IPS DF 6.9 (cell line): ENCODE data around the gene CHML.
A peak's percentile ranks its signal among the peaks of the same experiment; 100 is the strongest.

Experiments
- DNase-seq: peaks from one replicate; pipeline ENCODE4 v3.0.0-alpha.2; 2013; ENCODE audit warnings: low read depth, low spot score
- H3K27ac ChIP-seq: one replicate; pipeline ENCODE4 v1.5.1; 2013; ENCODE audit warnings: low read length, control low read depth
- H3K27me3 ChIP-seq: 2 replicates; pipeline ENCODE4 v1.6.1; 2013; ENCODE audit warnings: mild to moderate bottlenecking, low read length; ENCODE audit not compliant: control insufficient read depth, insufficient read depth
- H3K36me3 ChIP-seq: 2 replicates; pipeline ENCODE4 v1.6.1; 2013; ENCODE audit warnings: low read length; ENCODE audit not compliant: control insufficient read depth, insufficient read depth
- H3K4me1 ChIP-seq: 2 replicates; pipeline ENCODE4 v1.6.1; 2013; ENCODE audit warnings: low read length; ENCODE audit not compliant: control insufficient read depth, insufficient read depth
- H3K4me3 ChIP-seq: 2 replicates; pipeline ENCODE4 v1.5.1; 2013; ENCODE audit warnings: mild to moderate bottlenecking, low read length
- H3K9me3 ChIP-seq: 2 replicates; pipeline ENCODE4 v1.6.1; 2013; ENCODE audit warnings: low read length, inconsistent platforms; ENCODE audit not compliant: control insufficient read depth, insufficient read depth
- WGBS: extraction: QIAGEN DNeasy Blood & Tissue Kit; methylation state at CpG from one replicate; pipeline ENCODE4 v1.1.7; 2013; ENCODE audit warnings: mixed read lengths, missing lambda C conversion rate; ENCODE audit not compliant: insufficient read length, insufficient coverage; 5-methylcytosine and 5-hydroxymethylcytosine counted together

The CHML gene

DNA sequence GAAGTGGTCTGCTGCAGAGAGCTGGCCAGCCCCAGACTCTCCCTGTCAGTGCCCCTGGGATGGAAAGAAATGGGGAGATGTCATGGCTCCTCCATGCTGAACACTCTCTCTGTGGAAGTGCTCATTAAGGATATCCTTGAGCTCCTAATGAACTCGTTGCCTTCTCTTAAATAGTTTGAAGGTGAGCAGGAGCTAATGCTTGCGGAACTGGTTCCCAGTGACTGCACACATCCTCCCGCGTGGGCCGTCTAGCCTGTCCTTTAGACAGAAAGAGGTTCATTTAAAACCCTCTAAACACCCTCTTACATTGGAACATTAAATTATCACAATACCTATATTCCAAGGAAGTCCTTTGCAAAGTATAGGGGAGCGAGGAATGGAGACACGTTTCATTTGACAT, 6.0 kb upstream of the CHML start:
- WGBS, result no CpG with 5 or more reads among the region's 7 CpGs
- Histone ChIP-seq H3K36me3 (no peaks in the 10 kb centered on the region), H3K9me3 (no peaks in the 10 kb centered on the region; the same call in 1 of the 2 replicates), H3K4me3 (no peak overlapping the region), H3K4me1 (no peaks in the 10 kb centered on the region), H3K27me3 (no peaks in the 10 kb centered on the region), H3K27ac (no peak overlapping the region)
- no peak for DNase-seq

- Histone ChIP-seq H3K4me1 (no peaks in the 10 kb centered on the region; the same call in 1 of the 2 replicates), H3K9me3 (no peaks in the 10 kb centered on the region; the same call in 1 of the 2 replicates), H3K4me3 (no peak overlapping the region), H3K27ac (no peak overlapping the region), H3K27me3 (no peaks in the 10 kb centered on the region), H3K36me3 (no peaks in the 10 kb centered on the region)
- no peak for DNase-seq
- no CpG with 5 or more reads among the region's 4 CpGs for WGBS
Measured at GRCh38 chr1:241645199-241645598, 5.0 kb upstream of the CHML start.

DNA sequence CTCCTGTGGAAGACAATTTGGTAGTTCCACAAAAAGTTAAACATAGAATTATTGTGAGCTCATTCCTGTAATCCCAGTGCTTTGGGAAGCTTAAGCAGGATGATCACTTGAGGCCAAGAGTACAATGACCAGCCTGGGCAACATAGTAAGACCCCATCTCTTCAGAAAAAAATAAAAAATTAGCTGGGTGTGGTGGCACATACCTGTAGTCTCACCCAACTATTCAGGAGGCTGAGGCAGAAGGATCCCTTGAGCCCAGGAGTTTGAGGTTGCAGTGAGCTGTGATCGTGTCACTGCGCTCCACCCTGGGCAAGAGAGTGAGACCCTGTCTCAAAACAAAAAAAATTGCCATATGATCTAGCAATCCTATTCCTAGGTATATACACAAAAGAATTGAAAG, 4.1 kb upstream of the CHML start:
- H3K9me3 ChIP-seq, result no peaks in the 10 kb centered on the region; the same call in 1 of the 2 replicates
- DNase-seq, result no peak
- H3K36me3 ChIP-seq, result no peaks in the 10 kb centered on the region
- WGBS, result no CpG with 5 or more reads among the region's 2 CpGs
- no peak overlapping the region for H3K27ac ChIP-seq
- H3K4me3 ChIP-seq, result no peak overlapping the region
- no peaks in the 10 kb centered on the region; the same call in 1 of the 2 replicates for H3K4me1 ChIP-seq
- no peaks in the 10 kb centered on the region for H3K27me3 ChIP-seq

- no peaks in the 10 kb centered on the region; the same call in 1 of the 2 replicates for H3K9me3 ChIP-seq
- WGBS, result no CpG with 5 or more reads among the region's 1 CpG
- no peaks in the 10 kb centered on the region for H3K27me3 ChIP-seq
- H3K4me3 ChIP-seq, result no peak overlapping the region
- H3K4me1 ChIP-seq, result peaks cover 2% of the 10 kb centered on the region; the same call in 1 of the 2 replicates
- H3K36me3 ChIP-seq, result no peaks in the 10 kb centered on the region
- H3K27ac ChIP-seq, result no peak overlapping the region
- no peak for DNase-seq
Measured at GRCh38 chr1:241642593-241642944, 2.4 kb upstream of the CHML start.

DNA sequence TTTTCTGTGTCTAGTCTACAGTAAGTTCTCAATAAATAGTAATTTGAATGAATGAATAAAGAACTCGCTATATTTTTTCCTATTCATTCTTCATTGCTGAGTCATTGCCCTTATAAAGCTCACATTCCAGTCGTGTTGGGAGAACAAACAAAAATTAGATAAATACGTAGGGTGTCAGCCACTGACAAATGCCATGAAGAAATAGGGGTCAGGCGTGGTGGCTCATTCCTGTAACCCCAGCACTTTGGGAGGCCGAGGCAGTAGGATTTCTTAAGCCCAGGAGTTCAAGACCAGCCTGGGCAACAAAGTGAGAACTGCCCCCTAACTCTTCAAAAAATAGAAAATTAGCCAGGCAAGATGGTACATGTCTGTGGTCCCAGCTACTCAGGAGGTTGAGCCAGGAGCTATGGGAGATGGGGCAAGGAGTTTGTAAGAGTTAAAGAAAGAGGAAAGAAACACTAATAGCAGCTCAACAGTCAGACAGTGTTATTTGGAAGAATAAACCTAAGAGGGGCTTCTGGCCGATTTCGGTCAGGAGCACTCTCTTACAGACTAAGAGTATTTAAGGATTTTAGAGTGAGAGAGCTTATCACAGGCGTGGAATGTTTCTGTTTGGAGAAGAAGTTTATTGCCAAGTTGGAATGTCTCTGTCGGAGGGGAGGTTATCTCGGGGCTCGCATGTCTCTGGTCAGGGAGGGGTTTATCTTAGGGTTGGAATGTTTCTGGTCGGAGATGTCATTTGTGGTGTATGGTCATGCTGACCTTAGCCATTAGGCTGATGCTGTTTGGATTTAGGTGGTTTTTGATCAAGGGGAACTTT, 1.8 kb upstream of the CHML start:
- DNase-seq, result no peak
- Histone ChIP-seq H3K36me3 (no peaks in the 10 kb centered on the region), H3K27ac (no peak overlapping the region), H3K4me3 (no peak overlapping the region), H3K4me1 (peaks cover 2% of the 10 kb centered on the region; the same call in 1 of the 2 replicates), H3K9me3 (no peaks in the 10 kb centered on the region; the same call in 1 of the 2 replicates), H3K27me3 (no peaks in the 10 kb centered on the region)
- WGBS, result no CpG with 5 or more reads among the region's 12 CpGs

GRCh38 chr1:241640867-241641622, 876 bp upstream of the CHML start:
- H3K9me3 ChIP-seq, result no peaks in the 10 kb centered on the region; the same call in 1 of the 2 replicates
- H3K27ac ChIP-seq, result no peak overlapping the region
- H3K36me3 ChIP-seq, result no peaks in the 10 kb centered on the region
- no CpG with 5 or more reads among the region's 9 CpGs for WGBS
- no peak overlapping the region for H3K4me3 ChIP-seq
- no peak for DNase-seq
- no peaks in the 10 kb centered on the region for H3K27me3 ChIP-seq
- H3K4me1 ChIP-seq, result peaks cover 2% of the 10 kb centered on the region; the same call in 1 of the 2 replicates

- H3K9me3 ChIP-seq, result no peaks in the 10 kb centered on the region; the same call in 1 of the 2 replicates
- H3K36me3 ChIP-seq, result peaks cover 4% of the 10 kb centered on the region; the same call in 1 of the 2 replicates
- WGBS, result no CpG with 5 or more reads among the region's 42 CpGs
- H3K4me3 ChIP-seq, result peak overlapping the region; percentile 83
- H3K27me3 ChIP-seq, result no peaks in the 10 kb centered on the region
- no peak overlapping the region for H3K27ac ChIP-seq
- peaks cover 2% of the 10 kb centered on the region; the same call in 1 of the 2 replicates for H3K4me1 ChIP-seq
- no peak for DNase-seq
Measured at GRCh38 chr1:241639623-241640148, 483 bp downstream of the CHML start.

DNA sequence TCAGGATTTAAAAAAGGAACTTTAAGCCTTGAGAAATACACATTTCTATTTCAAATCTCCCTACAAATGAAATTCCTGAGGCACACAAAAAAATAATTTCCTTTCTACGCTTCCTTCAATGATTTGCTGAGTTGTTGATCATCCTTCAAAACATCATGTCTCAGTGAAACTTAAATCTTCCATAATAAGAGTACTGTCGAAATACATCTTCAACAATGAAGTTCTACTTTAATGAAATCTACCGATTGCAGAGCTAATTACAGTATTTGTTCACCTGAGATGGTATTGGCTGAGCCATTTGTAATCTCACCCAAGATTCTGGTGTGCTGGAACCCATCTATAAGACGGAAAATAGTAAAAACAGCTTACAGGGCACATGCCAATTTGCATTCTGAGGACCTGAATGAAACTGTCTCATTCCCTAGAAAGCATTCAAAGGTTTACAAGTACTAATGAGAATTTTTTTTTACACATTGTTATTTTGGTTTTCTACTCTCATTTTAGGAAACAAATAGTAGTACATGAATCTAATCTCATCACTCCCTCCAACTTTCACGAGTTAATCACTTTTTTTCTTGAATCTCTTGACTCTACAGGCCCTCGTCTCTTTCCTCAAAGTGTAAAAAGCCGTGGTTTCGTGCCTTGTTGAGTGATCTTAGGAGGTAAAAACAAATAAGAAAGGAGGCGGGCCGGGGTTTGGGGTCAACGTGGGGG, 1.1 kb downstream of the CHML start:
- peak overlapping the region; percentile 83 for H3K4me3 ChIP-seq
- peaks cover 4% of the 10 kb centered on the region; the same call in 1 of the 2 replicates for H3K36me3 ChIP-seq
- no CpG with 5 or more reads among the region's 11 CpGs for WGBS
- H3K27ac ChIP-seq, result no peak overlapping the region
- DNase-seq, result no peak
- no peaks in the 10 kb centered on the region for H3K27me3 ChIP-seq
- H3K4me1 ChIP-seq, result peaks cover 2% of the 10 kb centered on the region; the same call in 1 of the 2 replicates
- H3K9me3 ChIP-seq, result no peaks in the 10 kb centered on the region; the same call in 1 of the 2 replicates

DNA sequence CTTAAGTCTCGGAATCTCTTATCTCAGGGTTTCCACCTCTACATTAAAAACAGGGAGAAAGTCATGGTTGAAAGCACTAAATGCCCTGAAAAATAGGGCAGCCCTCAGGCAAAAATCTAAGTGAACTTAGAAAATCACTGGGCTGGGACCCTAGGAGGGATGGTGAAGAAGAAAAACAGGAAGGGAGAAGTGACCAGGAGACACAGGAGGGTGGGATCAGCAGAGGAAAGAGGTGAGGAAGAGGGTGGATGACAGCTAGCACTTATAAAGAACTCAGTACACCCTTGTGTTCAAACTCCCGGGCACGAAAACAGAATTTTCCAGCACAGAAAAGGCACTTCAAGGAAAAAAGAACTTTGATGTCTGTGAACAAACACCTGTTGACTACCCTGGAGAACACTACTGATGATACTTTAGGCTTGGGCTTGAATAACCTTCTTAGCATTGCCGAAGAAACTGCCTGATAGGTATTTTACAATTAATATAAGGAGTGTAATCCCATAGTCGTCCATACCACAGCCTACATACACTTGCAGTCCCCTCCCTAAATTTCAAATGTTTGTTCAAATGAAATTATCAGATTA, 2.0 kb downstream of the CHML start:
- no peak overlapping the region for H3K27ac ChIP-seq
- peaks cover 2% of the 10 kb centered on the region; the same call in 1 of the 2 replicates for H3K4me1 ChIP-seq

More for the DNA sequence above, 2.0 kb downstream of the CHML start:
- Histone ChIP-seq H3K4me3 (no peak overlapping the region), H3K36me3 (peaks cover 4% of the 10 kb centered on the region; the same call in 1 of the 2 replicates), H3K27me3 (no peaks in the 10 kb centered on the region), H3K9me3 (no peaks in the 10 kb centered on the region; the same call in 1 of the 2 replicates)
- WGBS, result no CpG with 5 or more reads among the region's 5 CpGs
- no peak for DNase-seq
